ENCODE measurements around the gene IZUMO2. TPM values are rescaled to one million over a fixed set of nuclear protein-coding genes. Genes with fewer than 3 reads are reported as not detected.
A peak's percentile ranks its signal among the peaks of the same experiment; 100 is the strongest.
"Not testable (repeated sequence)": the region's sequence is repeated elsewhere in the genome, so short reads cannot be mapped to it uniquely, and the experiment has no call there.

Gene IZUMO2
- total RNA-seq, 2 donors from 2014 or later = 1.1 TPM; not detected in 1

GRCh38 chr19:50147462-50148423, 15.3 kb downstream of the IZUMO2 start:
- intact Hi-C loops (cut with DNase I) = no loop called here
- Histone ChIP-seq H3K4me1 (replicated peaks) (no peaks in the 10 kb centered on the region), H3K27ac (peak overlapping the region; percentile 77 to 82), H3K4me3 (peak overlapping the region; percentile 51 to 55), H3K27me3 (replicated peaks; ENCODE audit: insufficient read depth) (no peaks in the 10 kb centered on the region), H3K36me3 (no peaks in the 10 kb centered on the region), H3K9me3 (no peaks in the 10 kb centered on the region)
- peak; percentile 89 for TF ChIP-seq POLR2AphosphoS5 (IDR thresholded peaks at IDR 0.05)
- TF ChIP-seq, protein P1, sequence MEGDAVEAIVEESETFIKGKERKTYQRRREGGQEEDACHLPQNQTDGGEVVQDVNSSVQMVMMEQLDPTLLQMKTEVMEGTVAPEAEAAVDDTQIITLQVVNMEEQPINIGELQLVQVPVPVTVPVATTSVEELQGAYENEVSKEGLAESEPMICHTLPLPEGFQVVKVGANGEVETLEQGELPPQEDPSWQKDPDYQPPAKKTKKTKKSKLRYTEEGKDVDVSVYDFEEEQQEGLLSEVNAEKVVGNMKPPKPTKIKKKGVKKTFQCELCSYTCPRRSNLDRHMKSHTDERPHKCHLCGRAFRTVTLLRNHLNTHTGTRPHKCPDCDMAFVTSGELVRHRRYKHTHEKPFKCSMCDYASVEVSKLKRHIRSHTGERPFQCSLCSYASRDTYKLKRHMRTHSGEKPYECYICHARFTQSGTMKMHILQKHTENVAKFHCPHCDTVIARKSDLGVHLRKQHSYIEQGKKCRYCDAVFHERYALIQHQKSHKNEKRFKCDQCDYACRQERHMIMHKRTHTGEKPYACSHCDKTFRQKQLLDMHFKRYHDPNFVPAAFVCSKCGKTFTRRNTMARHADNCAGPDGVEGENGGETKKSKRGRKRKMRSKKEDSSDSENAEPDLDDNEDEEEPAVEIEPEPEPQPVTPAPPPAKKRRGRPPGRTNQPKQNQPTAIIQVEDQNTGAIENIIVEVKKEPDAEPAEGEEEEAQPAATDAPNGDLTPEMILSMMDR (IDR thresholded peaks at IDR 0.05) = peak in 3 of 4 experiments; percentile 37 to 67 (median 44)
- peak; percentile 49 for TF ChIP-seq POLR2A (IDR thresholded peaks at IDR 0.05)
- DNase-seq (ENCODE audit: low spot score) = peak; percentile 89
- WGBS = under 1% methylated on average over 52 of the region's 52 CpGs

DNA sequence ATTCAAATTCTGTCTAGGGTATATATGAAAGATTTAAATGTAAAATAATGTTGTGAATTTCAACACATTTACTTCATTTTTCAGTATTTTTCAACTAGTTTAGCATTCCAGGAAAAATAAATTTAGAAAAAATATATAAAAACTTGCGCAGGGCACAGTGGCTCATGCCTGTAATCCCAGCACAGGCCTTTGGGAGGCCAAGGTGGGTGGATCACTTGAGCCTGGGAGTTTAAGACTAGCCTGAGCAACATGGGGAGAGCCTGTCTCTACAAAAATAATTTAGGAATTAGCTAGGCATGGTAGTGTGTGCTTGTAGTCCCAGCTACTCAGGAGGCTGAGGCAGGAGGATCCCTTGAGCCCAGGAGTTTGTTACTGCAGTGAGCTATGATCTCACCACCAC, 21.2 kb downstream of the IZUMO2 start:
- H3K4me1 ChIP-seq (replicated peaks); H3K9me3 ChIP-seq; DNase-seq (ENCODE audit: low spot score); intact Hi-C loops (cut with DNase I); H3K4me3 ChIP-seq; H3K36me3 ChIP-seq; H3K27me3 ChIP-seq (replicated peaks; ENCODE audit: insufficient read depth); H3K27ac ChIP-seq: not testable (repeated sequence)
- 97% methylated on average over 1 of the region's 1 CpG for WGBS

DNA sequence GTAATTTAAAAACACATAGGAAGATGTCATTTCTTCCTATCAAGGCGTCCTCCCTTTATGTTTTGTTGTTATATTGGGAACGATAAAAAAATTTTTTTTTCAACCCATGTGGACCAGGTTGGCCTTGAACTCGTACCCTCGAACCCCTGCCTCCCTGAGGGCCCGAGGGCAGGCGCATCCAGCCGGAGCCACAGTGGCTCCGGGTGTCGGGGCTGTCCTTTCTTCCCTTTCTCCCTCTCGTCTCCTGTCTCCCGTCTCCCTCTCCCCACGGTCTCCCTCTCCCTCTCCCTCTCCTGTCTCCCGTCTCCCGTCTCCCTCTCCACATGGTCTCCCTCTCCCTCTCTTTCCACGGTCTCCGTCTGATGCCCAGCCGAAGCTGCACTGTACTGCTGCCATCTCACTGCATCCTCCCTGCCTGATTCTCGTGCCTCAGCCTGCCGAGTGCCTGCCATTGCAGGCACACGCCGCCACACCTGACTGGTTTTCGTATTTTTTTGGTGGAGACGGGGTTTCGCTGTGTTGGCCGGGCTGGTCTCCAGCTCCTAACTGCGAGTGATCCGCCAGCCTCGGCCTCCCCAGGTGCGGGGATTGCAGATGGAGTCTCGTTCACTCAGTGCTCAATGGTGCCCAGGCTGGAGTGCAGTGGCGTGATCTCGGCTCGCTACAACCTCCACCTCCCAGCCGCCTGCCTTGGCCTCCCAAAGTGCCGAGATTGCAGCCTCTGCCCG, 22.8 kb downstream of the IZUMO2 start:
- H3K27me3 ChIP-seq (replicated peaks; ENCODE audit: insufficient read depth); DNase-seq (ENCODE audit: low spot score); intact Hi-C loops (cut with DNase I); H3K27ac ChIP-seq; H3K9me3 ChIP-seq; H3K36me3 ChIP-seq; H3K4me1 ChIP-seq (replicated peaks); H3K4me3 ChIP-seq: not testable (repeated sequence)
- 92% methylated on average over 35 of the region's 36 CpGs for WGBS

DNA sequence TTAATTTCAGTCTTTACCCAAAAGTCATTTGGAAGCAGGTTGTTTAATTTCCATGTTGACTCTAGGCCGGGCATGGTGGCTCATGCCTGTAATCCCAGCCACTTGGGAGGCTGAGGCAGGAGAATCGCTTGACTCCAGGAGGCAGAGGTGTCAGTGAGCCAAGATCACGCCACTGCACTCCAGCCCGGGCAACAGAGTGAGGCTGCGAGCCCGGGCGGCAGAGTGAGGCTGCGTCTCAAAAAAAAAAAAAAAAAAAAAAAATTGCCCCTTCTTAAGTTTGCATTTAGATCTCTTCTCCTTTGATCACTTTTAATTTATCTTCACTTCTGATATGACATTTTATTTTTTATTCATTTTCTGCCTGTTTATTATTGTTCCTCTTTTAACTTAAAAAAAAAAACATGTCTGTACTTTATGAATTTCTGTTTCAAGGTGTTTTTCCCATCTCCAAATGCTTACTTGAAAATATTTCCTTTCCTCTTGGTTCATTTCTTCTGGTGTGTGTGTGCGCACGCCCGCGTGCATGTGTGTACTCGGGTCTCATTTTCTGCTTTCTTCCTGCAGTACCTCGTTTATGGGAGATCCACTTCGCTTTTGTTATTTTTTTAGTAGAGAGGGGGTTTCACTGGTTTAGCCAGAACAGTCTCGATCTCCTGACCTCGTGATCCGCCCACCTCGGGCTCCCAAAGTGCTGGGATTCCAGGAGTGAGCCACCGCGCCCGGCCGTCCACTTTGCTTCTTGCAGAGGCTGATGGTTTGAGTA, 26.3 kb downstream of the IZUMO2 start:
- H3K4me3 ChIP-seq; H3K27ac ChIP-seq; H3K27me3 ChIP-seq (replicated peaks; ENCODE audit: insufficient read depth); H3K4me1 ChIP-seq (replicated peaks); H3K9me3 ChIP-seq; H3K36me3 ChIP-seq: not testable (repeated sequence)
- intact Hi-C loops (cut with DNase I) = loop anchor here (10.0 kb wide), 2 partner anchors 102 to 202 kb away; no protein-coding TSS in a partner anchor
- DNase-seq (ENCODE audit: low spot score) = peak; percentile 29
- 48% methylated on average over 19 of the region's 23 CpGs for WGBS
- TF ChIP-seq, protein P1 (IDR thresholded peaks at IDR 0.05) = peak in 1 of 4 experiments; percentile 13

- not testable (repeated sequence) for DNase-seq (ENCODE audit: low spot score); H3K4me1 ChIP-seq (replicated peaks); H3K27me3 ChIP-seq (replicated peaks; ENCODE audit: insufficient read depth); H3K36me3 ChIP-seq; H3K27ac ChIP-seq; H3K9me3 ChIP-seq; H3K4me3 ChIP-seq
- intact Hi-C loops (cut with DNase I) = loop anchor here (10.0 kb wide), 2 partner anchors 101 to 201 kb away; no protein-coding TSS in a partner anchor
- 91% methylated on average over 10 of the region's 10 CpGs for WGBS
These were observed 27.1 kb downstream of the IZUMO2 start for GRCh38 chr19:50135856-50136602.

GRCh38 chr19:50134777-50135719, 28.0 kb downstream of the IZUMO2 start:
- H3K4me3 ChIP-seq; H3K27me3 ChIP-seq (replicated peaks; ENCODE audit: insufficient read depth); DNase-seq (ENCODE audit: low spot score); H3K4me1 ChIP-seq (replicated peaks); H3K9me3 ChIP-seq; H3K36me3 ChIP-seq; H3K27ac ChIP-seq: not testable (repeated sequence)
- intact Hi-C loops (cut with DNase I) = loop anchor here (10.0 kb wide), 2 partner anchors 100 to 200 kb away; no protein-coding TSS in a partner anchor
- WGBS = 84% methylated on average over 19 of the region's 21 CpGs

- not testable (repeated sequence) for H3K36me3 ChIP-seq; H3K27ac ChIP-seq; H3K4me3 ChIP-seq; H3K4me1 ChIP-seq (replicated peaks); DNase-seq (ENCODE audit: low spot score); H3K27me3 ChIP-seq (replicated peaks; ENCODE audit: insufficient read depth); H3K9me3 ChIP-seq
- intact Hi-C loops (cut with DNase I) = loop anchor here (10.0 kb wide), 2 partner anchors 99 to 199 kb away; no protein-coding TSS in a partner anchor
- WGBS = 64% methylated on average over 27 of the region's 31 CpGs
These were observed 29.3 kb downstream of the IZUMO2 start for GRCh38 chr19:50133518-50134492.
